Measurements from ENCODE around the gene PRPF19. TPM values are rescaled to one million over a fixed set of nuclear protein-coding genes. Genes with fewer than 3 reads are reported as not detected.
A peak's percentile ranks its signal among the peaks of the same experiment; 100 is the strongest.

The PRPF19 gene
- total RNA-seq, 1 donor from 2014 or later, result 74.4 TPM

GRCh38 chr11:60927061-60927592 is 20.7 kb upstream of the PRPF19 start:
- H3K9me3 Mint-ChIP-seq (ENCODE audit: unreplicated experiment), result peaks cover 13% of the 10 kb centered on the region
- peaks cover 8% of the 10 kb centered on the region for H3K36me3 Mint-ChIP-seq (ENCODE audit: unreplicated experiment)
- peaks cover 11% of the 10 kb centered on the region for H3K27me3 Mint-ChIP-seq (ENCODE audit: unreplicated experiment)
- H3K4me3 Mint-ChIP-seq (ENCODE audit: unreplicated experiment), result peak overlapping the region; percentile 98
- TF ChIP-seq, protein P1, sequence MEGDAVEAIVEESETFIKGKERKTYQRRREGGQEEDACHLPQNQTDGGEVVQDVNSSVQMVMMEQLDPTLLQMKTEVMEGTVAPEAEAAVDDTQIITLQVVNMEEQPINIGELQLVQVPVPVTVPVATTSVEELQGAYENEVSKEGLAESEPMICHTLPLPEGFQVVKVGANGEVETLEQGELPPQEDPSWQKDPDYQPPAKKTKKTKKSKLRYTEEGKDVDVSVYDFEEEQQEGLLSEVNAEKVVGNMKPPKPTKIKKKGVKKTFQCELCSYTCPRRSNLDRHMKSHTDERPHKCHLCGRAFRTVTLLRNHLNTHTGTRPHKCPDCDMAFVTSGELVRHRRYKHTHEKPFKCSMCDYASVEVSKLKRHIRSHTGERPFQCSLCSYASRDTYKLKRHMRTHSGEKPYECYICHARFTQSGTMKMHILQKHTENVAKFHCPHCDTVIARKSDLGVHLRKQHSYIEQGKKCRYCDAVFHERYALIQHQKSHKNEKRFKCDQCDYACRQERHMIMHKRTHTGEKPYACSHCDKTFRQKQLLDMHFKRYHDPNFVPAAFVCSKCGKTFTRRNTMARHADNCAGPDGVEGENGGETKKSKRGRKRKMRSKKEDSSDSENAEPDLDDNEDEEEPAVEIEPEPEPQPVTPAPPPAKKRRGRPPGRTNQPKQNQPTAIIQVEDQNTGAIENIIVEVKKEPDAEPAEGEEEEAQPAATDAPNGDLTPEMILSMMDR (IDR thresholded peaks at IDR 0.05; ENCODE audit: partially characterized antibody, unreplicated experiment), result no peak
- no peak overlapping the region for H3K27ac Mint-ChIP-seq (ENCODE audit: unreplicated experiment)
- H3K4me1 Mint-ChIP-seq (ENCODE audit: low read depth, unreplicated experiment), result peaks cover 24% of the 10 kb centered on the region
- DNase-seq, result no peak

- Mint-ChIP-seq H3K27me3 (ENCODE audit: unreplicated experiment) (peaks cover 11% of the 10 kb centered on the region), H3K4me3 (ENCODE audit: unreplicated experiment) (peak overlapping the region; percentile 98), H3K27ac (ENCODE audit: unreplicated experiment) (no peak overlapping the region), H3K9me3 (ENCODE audit: unreplicated experiment) (peaks cover 13% of the 10 kb centered on the region), H3K4me1 (ENCODE audit: low read depth, unreplicated experiment) (peaks cover 24% of the 10 kb centered on the region), H3K36me3 (ENCODE audit: unreplicated experiment) (peaks cover 8% of the 10 kb centered on the region)
- DNase-seq, result no peak
- TF ChIP-seq, protein P1 (IDR thresholded peaks at IDR 0.05; ENCODE audit: partially characterized antibody, unreplicated experiment), result no peak
Observed at GRCh38 chr11:60926500-60926899, 20.1 kb upstream of the PRPF19 start.

- Mint-ChIP-seq H3K36me3 (ENCODE audit: unreplicated experiment) (peaks cover 8% of the 10 kb centered on the region), H3K9me3 (ENCODE audit: unreplicated experiment) (peaks cover 13% of the 10 kb centered on the region), H3K4me3 (ENCODE audit: unreplicated experiment) (peak overlapping the region; percentile 98), H3K27ac (ENCODE audit: unreplicated experiment) (peak overlapping the region; percentile 96), H3K27me3 (ENCODE audit: unreplicated experiment) (peaks cover 11% of the 10 kb centered on the region), H3K4me1 (ENCODE audit: low read depth, unreplicated experiment) (peaks cover 24% of the 10 kb centered on the region)
- TF ChIP-seq, protein P1 (IDR thresholded peaks at IDR 0.05; ENCODE audit: partially characterized antibody, unreplicated experiment), result no peak
- no peak for DNase-seq
Observed at GRCh38 chr11:60925868-60926267, 19.5 kb upstream of the PRPF19 start.

DNA sequence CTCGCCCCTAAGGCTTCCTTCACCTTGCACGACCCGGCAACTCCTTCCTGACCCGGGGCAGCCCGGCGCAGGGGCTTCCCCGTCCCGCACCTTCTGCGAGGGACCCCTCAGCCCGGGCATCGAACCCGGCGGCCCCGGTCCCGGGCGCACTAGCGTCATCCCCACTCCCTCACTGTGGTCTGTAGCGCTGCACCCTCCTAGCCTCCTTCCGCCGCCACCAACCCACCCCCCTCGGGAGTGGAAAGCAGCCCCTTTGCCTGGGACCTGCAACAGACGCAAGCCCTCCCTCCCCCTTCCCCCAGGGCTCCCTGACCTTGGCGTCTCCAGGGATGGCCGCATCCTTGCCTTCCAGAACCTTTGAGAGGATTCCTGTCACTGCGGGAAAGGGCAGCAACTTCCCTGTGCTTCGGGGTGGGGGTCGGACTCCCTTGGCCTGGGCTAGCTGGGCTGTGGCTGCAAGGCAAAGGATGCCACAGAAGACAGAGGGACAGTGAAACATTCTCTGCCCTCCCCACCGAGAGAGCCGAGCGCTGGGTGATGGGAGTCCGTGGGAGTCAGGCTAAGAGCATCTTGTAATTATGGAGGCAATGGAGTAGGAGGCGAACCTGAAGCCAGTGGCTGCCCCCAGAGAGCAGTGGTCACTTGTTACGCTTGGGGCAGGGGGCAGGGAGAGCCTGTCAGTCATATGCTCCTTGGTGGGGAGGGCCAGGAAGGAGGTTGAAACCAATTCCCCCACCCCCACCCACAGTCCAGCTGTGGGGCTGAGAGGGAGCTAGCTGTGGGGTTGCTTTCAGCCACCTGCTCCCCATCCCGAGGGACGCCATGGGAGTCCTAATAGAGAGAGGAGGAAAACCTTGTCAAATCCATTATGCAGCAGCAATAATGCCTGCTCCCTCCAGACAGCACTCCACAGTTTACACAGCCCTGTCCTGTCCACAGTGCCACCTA is 18.8 kb upstream of the PRPF19 start:
- peak overlapping the region; percentile 98 for H3K4me3 Mint-ChIP-seq (ENCODE audit: unreplicated experiment)
- H3K36me3 Mint-ChIP-seq (ENCODE audit: unreplicated experiment), result peaks cover 8% of the 10 kb centered on the region
- H3K27ac Mint-ChIP-seq (ENCODE audit: unreplicated experiment), result peak overlapping the region; percentile 96
- peaks cover 24% of the 10 kb centered on the region for H3K4me1 Mint-ChIP-seq (ENCODE audit: low read depth, unreplicated experiment)
- H3K9me3 Mint-ChIP-seq (ENCODE audit: unreplicated experiment), result peaks cover 13% of the 10 kb centered on the region
- TF ChIP-seq, protein P1 (IDR thresholded peaks at IDR 0.05; ENCODE audit: partially characterized antibody, unreplicated experiment), result no peak
- H3K27me3 Mint-ChIP-seq (ENCODE audit: unreplicated experiment), result peaks cover 11% of the 10 kb centered on the region
- DNase-seq, result peak; percentile 92

Data from glutamatergic neuron (in vitro differentiated cells).